Right atrium auricular region (tissue), 2 donors: Measurements from ENCODE around the gene PPP1R16B. TPM values are rescaled to one million over a fixed set of nuclear protein-coding genes. Genes with fewer than 3 reads are reported as not detected.

Experiments used
- DNase-seq: peaks from one replicate; pipeline ENCODE4 v3.0.0-alpha.2; 2019; ENCODE audit warnings: low spot score
- H3K27ac ChIP-seq, 2 donors: fragments of 200-600 bp; sonication (generic); 1 replicate in 1 of 2; 2 replicates in 1 of 2; pipeline ENCODE4 v1.5.1; 2016 to 2019
- H3K27me3 ChIP-seq, 2 donors: fragments of 200-600 bp; sonication (generic); one replicate each; pipeline versions ENCODE4 v1.5.1 to v1.6.0; 2017 to 2019
- H3K36me3 ChIP-seq: fragments of 200-600 bp; sonication (generic); one replicate; pipeline ENCODE4 v1.5.1; 2016
- H3K4me1 ChIP-seq, 2 donors: fragments of 200-600 bp; sonication (generic); one replicate each; pipeline versions ENCODE4 v1.5.1 to v1.6.0; 2017 to 2019
- H3K4me3 ChIP-seq, 2 donors: fragments of 200-600 bp; sonication (generic); 1 replicate in 1 of 2; 2 replicates in 1 of 2; pipeline ENCODE4 v1.5.1; 2017 to 2019; ENCODE audit warnings: mild to moderate bottlenecking in 1 of 2, moderate library complexity in 1 of 2
- H3K9me3 ChIP-seq, 2 donors: fragments of 200-600 bp; sonication (generic); one replicate each; pipeline ENCODE4 v1.5.1; 2019
- total RNA-seq, 2 donors: library from RNA; depleted of rRNA; stranded (reverse); fragments of >200 nt; gene quantifications; one replicate each; pipeline ENCODE4 v1.1.0, GENCODE V29; 2016
- TF ChIP-seq, protein P1 (sequence below), 2 donors: fragments of 200-600 bp; sonication (generic); IDR thresholded peaks; one replicate each; pipeline ENCODE4 v1.5.1; 2019; ENCODE audit warnings: antibody characterized with exemption in 2 of 2

Gene PPP1R16B
- total RNA-seq, 2 donors from 2014 or later = 0.96 to 6.6 TPM

- Histone ChIP-seq H3K4me1 (peaks cover 0 to 17% of the 10 kb centered on the region in 2 donors), H3K36me3 (no peaks in the 10 kb centered on the region), H3K27ac (no peak overlapping the region), H3K4me3 (no peak overlapping the region), H3K27me3 (no peaks in the 10 kb centered on the region), H3K9me3 (no peaks in the 10 kb centered on the region)
- TF ChIP-seq, protein P1, sequence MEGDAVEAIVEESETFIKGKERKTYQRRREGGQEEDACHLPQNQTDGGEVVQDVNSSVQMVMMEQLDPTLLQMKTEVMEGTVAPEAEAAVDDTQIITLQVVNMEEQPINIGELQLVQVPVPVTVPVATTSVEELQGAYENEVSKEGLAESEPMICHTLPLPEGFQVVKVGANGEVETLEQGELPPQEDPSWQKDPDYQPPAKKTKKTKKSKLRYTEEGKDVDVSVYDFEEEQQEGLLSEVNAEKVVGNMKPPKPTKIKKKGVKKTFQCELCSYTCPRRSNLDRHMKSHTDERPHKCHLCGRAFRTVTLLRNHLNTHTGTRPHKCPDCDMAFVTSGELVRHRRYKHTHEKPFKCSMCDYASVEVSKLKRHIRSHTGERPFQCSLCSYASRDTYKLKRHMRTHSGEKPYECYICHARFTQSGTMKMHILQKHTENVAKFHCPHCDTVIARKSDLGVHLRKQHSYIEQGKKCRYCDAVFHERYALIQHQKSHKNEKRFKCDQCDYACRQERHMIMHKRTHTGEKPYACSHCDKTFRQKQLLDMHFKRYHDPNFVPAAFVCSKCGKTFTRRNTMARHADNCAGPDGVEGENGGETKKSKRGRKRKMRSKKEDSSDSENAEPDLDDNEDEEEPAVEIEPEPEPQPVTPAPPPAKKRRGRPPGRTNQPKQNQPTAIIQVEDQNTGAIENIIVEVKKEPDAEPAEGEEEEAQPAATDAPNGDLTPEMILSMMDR (IDR thresholded peaks at IDR 0.05) = no peak
- no peak for DNase-seq
These were observed 124.7 kb downstream of the PPP1R16B start for GRCh38 chr20:38930242-38930569.

DNA sequence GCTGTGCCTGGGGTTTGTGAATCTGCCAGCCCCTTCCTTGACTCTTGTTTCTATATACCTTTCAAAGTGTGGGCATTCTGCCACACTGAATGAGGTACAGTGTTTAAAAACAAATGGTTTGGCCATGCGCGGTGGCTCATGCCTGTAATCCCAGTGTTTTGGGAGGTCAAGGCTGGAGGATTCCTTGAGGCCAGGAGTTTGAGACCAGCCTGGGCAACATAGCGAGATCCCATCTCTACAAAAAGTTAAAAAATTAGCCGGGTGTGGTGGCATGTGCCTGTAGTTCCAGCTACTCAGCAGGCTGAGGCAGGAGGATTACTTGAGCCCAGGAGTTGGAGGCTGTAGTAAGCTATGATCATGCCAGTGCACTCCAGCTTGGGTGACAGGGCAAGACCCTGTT, 126.5 kb downstream of the PPP1R16B start:
- Histone ChIP-seq H3K27ac (no peak overlapping the region), H3K9me3 (no peaks in the 10 kb centered on the region), H3K4me1 (peaks cover 0 to 10% of the 10 kb centered on the region in 2 donors), H3K27me3 (no peaks in the 10 kb centered on the region), H3K36me3 (no peaks in the 10 kb centered on the region), H3K4me3 (no peak overlapping the region)
- no peak for DNase-seq
- TF ChIP-seq, protein P1 (IDR thresholded peaks at IDR 0.05) = no peak

DNA sequence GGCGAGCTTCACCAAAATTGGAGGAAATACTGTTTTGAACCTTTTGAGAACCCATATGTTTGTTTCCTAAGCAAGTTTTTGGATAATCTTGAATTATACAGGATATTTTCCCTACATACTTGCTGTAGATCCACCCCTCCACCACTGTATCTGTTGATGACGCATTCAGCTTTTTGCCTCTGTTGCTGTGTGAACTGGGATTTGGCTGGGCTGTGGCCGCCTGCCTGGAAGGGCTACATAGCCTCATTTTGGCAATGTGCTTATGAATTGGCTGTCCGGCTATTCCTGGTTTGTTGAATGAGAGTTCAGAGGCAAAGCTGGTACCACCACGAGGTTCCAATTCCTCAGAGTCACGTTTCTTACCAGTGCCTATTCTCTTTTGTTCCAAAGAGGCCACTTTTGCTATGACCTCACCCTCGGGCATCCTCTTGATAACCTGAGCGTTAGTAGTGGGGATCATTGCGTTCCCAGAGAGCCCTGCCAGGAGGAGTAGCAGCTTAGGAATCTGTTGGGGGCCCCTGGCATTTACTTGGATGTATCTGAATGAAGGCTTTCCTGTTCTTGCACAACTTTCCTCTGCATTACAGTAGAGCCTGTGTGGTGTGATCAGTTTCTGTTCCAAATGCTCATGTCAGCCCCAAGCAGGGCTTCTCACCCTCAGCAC, 127.1 kb downstream of the PPP1R16B start:
- Histone ChIP-seq H3K9me3 (no peaks in the 10 kb centered on the region), H3K4me1 (peaks cover 0 to 4% of the 10 kb centered on the region in 2 donors), H3K4me3 (no peak overlapping the region), H3K27ac (no peak overlapping the region), H3K27me3 (no peaks in the 10 kb centered on the region), H3K36me3 (no peaks in the 10 kb centered on the region)
- TF ChIP-seq, protein P1 (IDR thresholded peaks at IDR 0.05) = no peak
- no peak for DNase-seq

DNA sequence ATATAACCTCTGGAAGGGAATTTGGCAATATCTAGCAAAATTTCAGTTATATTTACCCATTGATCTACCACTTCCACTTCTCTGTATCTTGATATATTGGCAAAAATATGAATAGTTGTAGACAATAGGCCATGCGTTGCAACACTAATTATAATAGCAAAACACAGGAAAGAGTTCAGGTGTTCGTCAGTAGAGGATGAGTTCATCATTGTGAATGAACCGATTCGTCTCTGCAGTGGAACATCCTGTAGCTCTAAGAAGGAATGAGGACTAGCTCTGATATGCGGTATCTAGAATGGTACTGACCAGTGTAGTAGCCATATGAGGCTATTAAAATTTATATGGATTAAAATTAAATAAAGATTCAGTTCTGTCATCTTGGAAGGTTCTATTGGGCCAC, 129.0 kb downstream of the PPP1R16B start:
- Histone ChIP-seq H3K4me1 (no peaks in the 10 kb centered on the region), H3K9me3 (no peaks in the 10 kb centered on the region), H3K4me3 (no peak overlapping the region), H3K27ac (no peak overlapping the region), H3K36me3 (no peaks in the 10 kb centered on the region), H3K27me3 (no peaks in the 10 kb centered on the region)
- DNase-seq = no peak
- TF ChIP-seq, protein P1 (IDR thresholded peaks at IDR 0.05) = no peak

- no peak for DNase-seq
- Histone ChIP-seq H3K27me3 (no peaks in the 10 kb centered on the region), H3K27ac (no peak overlapping the region), H3K4me3 (no peak overlapping the region), H3K4me1 (no peaks in the 10 kb centered on the region), H3K36me3 (no peaks in the 10 kb centered on the region), H3K9me3 (no peaks in the 10 kb centered on the region)
- TF ChIP-seq, protein P1 (IDR thresholded peaks at IDR 0.05) = no peak
These were observed 129.8 kb downstream of the PPP1R16B start for GRCh38 chr20:38935285-38935684.

GRCh38 chr20:38935967-38936407, 130.5 kb downstream of the PPP1R16B start:
- no peak for DNase-seq
- Histone ChIP-seq H3K9me3 (no peaks in the 10 kb centered on the region), H3K27me3 (no peaks in the 10 kb centered on the region), H3K27ac (no peak overlapping the region), H3K36me3 (no peaks in the 10 kb centered on the region), H3K4me3 (no peak overlapping the region), H3K4me1 (no peaks in the 10 kb centered on the region)
- TF ChIP-seq, protein P1 (IDR thresholded peaks at IDR 0.05) = no peak
